Spleen (tissue), 7 donors: ENCODE results near the gene TTC23.

ENCODE experiments used
- POLR2AphosphoS5 ChIP-seq, 3 donors: sonication (generic); formaldehyde crosslinking; IDR thresholded peaks; one replicate each; pipeline ENCODE4 v1.5.1; 2017; ENCODE audit warnings: antibody characterized with exemption in 3 of 3
- TF ChIP-seq, protein P1 (sequence below), 11 experiments: fragments of 200-600 bp in 7 of 11; fragments of 450-650 bp in 4 of 11; sonication (generic) in 4 of 11; IDR thresholded peaks in 8 of 11; conservative IDR thresholded peaks in 3 of 11; 1 replicate in 7 of 11; 2 replicates in 4 of 11; pipeline versions ENCODE4 v1.4.0 to v1.8.0; 2016 to 2021; ENCODE audit warnings: antibody characterized with exemption in 11 of 11, inconsistent platforms in 4 of 11, mild to moderate bottlenecking in 1 of 11
- donor health status: DM: no; HTN: no; CAD: no; lungs with moderate emphysema.
- donor health status: DM: no; HTN: no; CAD: no.
- donor health status: DM: no; HTN: no; CAD: no.

DNA sequence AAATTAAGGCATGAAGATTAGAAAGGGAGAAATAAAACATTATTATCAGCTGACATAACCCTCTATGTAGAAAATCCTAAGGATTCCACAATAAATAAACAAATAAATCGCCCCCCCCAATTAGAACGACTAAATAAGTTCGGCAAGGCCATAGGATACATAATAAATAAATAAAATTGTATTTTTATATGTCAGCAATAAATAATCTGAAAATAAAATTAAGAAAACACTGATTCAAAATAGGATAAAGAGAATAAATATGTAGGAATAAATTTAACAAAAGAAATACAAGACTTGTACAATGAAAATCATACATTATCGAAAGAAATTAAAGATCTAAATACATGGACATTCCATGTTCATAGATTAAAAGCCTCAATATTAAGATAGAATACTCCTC is 5.1 kb downstream of the TTC23 start:
- TF ChIP-seq POLR2AphosphoS5 (IDR thresholded peaks at IDR 0.05) = no peak
- TF ChIP-seq, protein P1, sequence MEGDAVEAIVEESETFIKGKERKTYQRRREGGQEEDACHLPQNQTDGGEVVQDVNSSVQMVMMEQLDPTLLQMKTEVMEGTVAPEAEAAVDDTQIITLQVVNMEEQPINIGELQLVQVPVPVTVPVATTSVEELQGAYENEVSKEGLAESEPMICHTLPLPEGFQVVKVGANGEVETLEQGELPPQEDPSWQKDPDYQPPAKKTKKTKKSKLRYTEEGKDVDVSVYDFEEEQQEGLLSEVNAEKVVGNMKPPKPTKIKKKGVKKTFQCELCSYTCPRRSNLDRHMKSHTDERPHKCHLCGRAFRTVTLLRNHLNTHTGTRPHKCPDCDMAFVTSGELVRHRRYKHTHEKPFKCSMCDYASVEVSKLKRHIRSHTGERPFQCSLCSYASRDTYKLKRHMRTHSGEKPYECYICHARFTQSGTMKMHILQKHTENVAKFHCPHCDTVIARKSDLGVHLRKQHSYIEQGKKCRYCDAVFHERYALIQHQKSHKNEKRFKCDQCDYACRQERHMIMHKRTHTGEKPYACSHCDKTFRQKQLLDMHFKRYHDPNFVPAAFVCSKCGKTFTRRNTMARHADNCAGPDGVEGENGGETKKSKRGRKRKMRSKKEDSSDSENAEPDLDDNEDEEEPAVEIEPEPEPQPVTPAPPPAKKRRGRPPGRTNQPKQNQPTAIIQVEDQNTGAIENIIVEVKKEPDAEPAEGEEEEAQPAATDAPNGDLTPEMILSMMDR (IDR thresholded peaks at IDR 0.05 in 8 of 11, conservative IDR thresholded peaks at IDR 0.05 in 3 of 11) = no peak
